ENCODE results near the gene COG8. TPM values are rescaled to one million over a fixed set of nuclear protein-coding genes. Genes with fewer than 3 reads are reported as not detected.
A peak's percentile ranks its signal among the peaks of the same experiment; 100 is the strongest.
"Not testable (repeated sequence)": the region's sequence is repeated elsewhere in the genome, so short reads cannot be mapped to it uniquely, and the experiment has no call there.

Gene COG8
- total RNA-seq, 2 donors from 2014 or later: 29.6 to 39.0 TPM

DNA sequence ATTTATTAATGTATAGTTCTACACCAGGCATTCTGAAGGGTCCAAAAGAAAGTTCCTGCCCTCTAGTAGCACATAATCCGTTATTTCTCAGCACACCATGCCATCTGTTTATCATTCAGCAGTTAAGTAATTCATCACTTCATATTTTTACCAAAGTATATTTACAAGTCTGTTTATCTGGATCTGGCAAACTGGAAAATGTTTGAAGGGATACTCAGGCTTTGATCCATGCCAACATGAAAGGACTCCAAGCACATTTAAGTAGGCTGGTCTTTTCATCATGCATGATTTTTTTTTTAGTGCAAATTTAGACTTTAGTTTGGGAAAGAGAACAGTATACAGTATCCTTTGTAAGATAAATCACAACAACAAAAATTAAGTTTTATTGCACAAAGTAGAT is 32.3 kb downstream of the COG8 start:
- DNase-seq (ENCODE audit: low spot score) (no peak), ATAC-seq (no peak)
- Mint-ChIP-seq H3K36me3 (peaks cover 3% of the 10 kb centered on the region), H3K27ac (no peak overlapping the region), H3K9me3 (no peaks in the 10 kb centered on the region), H3K4me3 (no peak overlapping the region), H3K4me1 (ENCODE audit: low read depth in 2 of 2) (peaks cover 3 to 7% of the 10 kb centered on the region in 2 donors), H3K27me3 (no peaks in the 10 kb centered on the region)

DNA sequence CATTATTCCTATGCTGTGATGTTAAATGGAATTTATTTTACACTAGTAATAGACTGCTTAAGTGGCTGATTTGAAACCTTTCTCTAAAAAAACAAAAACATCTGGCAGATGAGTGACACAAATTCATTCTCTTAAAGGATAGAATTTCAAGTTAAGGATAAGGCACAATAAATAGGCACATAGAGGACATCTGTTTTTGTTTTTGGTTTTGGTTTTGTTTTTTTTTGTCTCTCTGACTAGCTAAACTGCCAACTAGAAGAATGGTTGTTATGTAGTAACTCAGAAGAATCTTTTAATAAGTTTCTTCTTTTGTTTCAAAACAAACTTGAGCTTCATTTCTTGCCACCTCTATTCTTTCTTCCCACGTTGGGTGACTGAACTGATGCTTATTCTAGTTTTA is 33.3 kb downstream of the COG8 start:
- DNase-seq (ENCODE audit: low spot score): no peak
- no peak for ATAC-seq
- Mint-ChIP-seq H3K4me1 (ENCODE audit: low read depth in 2 of 2) (peaks cover 0 to 4% of the 10 kb centered on the region in 2 donors), H3K36me3 (peaks cover 4% of the 10 kb centered on the region), H3K27ac (no peak overlapping the region), H3K27me3 (no peaks in the 10 kb centered on the region), H3K9me3 (no peaks in the 10 kb centered on the region), H3K4me3 (no peak overlapping the region)

DNA sequence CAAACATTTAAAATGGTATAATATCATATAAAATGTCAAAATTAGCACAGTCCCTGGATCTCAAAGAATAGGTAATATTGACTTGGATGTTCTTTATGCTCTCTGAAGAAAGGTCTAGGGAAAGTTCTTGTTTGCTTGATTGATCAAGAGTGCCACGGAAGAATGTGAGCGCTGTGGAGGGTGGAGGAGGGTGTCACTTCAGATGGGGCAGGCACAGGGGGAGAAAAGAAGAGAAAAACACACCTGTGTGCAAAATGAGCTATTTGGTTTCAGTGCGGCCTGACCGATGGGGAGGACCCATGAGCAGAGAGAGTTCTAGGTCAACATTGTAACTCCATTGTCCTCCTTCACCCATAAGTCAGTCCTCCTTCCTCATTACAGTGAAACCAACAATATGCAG is 37.1 kb downstream of the COG8 start:
- no peak for ATAC-seq
- H3K9me3 Mint-ChIP-seq: no peaks in the 10 kb centered on the region
- H3K36me3 Mint-ChIP-seq: peaks cover 11% of the 10 kb centered on the region
- H3K4me1 Mint-ChIP-seq (ENCODE audit: low read depth in 2 of 2): peaks cover 0 to 7% of the 10 kb centered on the region in 2 donors
- no peak for DNase-seq (ENCODE audit: low spot score)
- no peaks in the 10 kb centered on the region for H3K27me3 Mint-ChIP-seq
- no peak overlapping the region for H3K27ac Mint-ChIP-seq
- no peak overlapping the region for H3K4me3 Mint-ChIP-seq

DNA sequence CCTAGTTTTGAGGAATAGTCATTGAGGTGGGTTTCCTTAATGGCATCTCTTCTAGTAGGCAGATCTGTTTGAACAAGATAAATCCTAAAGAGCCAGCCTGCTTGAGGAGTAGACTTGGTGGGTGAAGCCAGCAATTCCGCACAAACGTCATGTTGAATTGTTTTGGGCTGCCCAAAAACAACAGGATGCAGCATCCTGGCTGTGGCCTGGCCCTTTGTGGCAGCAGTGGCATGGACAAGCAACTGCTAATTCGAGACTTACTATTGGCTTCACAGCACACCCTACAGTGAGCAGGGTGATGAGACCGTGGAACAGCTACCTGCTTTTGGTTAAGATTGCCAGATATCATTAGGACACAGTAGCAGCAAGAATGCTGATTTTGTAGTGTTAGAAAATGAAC is 37.5 kb downstream of the COG8 start:
- no peak for DNase-seq (ENCODE audit: low spot score)
- no peaks in the 10 kb centered on the region for H3K9me3 Mint-ChIP-seq
- no peak overlapping the region for H3K4me3 Mint-ChIP-seq
- no peak for ATAC-seq
- H3K4me1 Mint-ChIP-seq (ENCODE audit: low read depth in 2 of 2): peaks cover 0 to 7% of the 10 kb centered on the region in 2 donors
- H3K27ac Mint-ChIP-seq: no peak overlapping the region
- H3K27me3 Mint-ChIP-seq: no peaks in the 10 kb centered on the region
- peaks cover 11% of the 10 kb centered on the region for H3K36me3 Mint-ChIP-seq

DNA sequence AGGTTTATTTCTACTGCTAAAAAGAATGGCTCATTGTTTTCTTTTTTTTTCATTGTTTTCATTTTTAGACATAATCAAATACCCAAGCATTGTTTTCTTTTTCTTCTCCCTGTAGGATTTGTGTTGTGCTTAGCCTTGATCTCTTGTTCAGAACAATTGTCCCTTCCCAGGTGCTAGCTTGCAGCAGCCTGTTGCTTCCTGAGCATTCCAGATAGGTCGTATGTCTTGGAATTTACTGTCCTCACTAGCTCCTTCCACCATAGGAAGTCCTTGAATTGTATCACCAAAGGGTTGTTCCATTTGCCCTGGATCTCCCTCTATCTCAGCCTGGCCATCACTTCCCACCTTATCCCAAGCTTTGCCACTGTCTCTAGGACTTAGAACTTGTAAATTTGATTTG is 38.2 kb downstream of the COG8 start:
- H3K4me1 Mint-ChIP-seq (ENCODE audit: low read depth in 2 of 2): peaks cover 0 to 7% of the 10 kb centered on the region in 2 donors
- H3K36me3 Mint-ChIP-seq: peaks cover 11% of the 10 kb centered on the region
- DNase-seq (ENCODE audit: low spot score) (no peak), ATAC-seq (no peak)
- H3K4me3 Mint-ChIP-seq: no peak overlapping the region
- no peak overlapping the region for H3K27ac Mint-ChIP-seq
- no peaks in the 10 kb centered on the region for H3K9me3 Mint-ChIP-seq
- no peaks in the 10 kb centered on the region for H3K27me3 Mint-ChIP-seq

DNA sequence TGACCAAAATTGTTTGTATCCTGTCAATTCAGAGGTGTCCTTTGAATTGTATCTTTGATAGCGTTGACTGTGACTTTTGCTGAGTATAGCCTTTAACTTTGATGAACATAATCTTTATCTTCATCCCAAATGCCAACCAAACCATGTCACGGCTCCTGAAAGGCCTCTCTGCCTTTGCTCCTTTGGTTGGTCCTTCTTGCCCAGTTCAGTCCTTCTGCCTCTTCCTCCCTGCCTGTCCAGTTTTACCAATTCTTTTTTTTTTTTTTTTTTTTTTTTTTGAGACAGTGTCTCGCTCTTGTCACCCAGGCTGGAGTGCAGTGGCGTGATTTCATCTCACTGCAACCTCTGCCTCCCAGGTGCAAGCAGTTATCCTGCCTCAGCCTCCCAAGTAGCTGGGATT is 41.1 kb downstream of the COG8 start:
- Mint-ChIP-seq H3K9me3 (no peaks in the 10 kb centered on the region), H3K36me3 (peaks cover 11% of the 10 kb centered on the region), H3K4me1 (ENCODE audit: low read depth in 2 of 2) (peaks cover 0 to 7% of the 10 kb centered on the region in 2 donors), H3K27ac (peak overlapping the region in 1 of 2 donors; percentile 47), H3K27me3 (no peaks in the 10 kb centered on the region), H3K4me3 (no peak overlapping the region)
- no peak for ATAC-seq
- DNase-seq (ENCODE audit: low spot score): no peak

DNA sequence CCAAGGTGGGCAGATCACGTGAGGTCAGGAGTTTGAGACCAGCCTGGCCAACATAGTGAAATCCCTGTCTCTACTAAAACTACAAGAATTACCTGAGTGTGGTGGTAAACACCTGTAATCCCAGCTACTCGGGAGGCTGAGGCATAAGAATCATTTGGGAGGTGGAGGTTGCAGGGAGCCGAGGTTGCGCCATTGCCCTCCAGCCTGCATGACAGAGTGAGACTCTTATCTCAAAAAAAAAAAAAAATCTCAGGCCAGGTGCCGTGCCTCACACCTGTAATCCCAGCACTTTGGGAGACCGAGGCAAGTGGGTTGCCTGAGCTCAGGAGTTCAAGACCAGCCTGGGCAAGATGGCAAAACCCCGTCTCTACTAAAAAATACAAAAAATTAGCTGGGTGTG is 42.6 kb downstream of the COG8 start:
- H3K36me3 Mint-ChIP-seq: peaks cover 11% of the 10 kb centered on the region
- not testable (repeated sequence) for H3K4me1 Mint-ChIP-seq (ENCODE audit: low read depth in 2 of 2); ATAC-seq; H3K27ac Mint-ChIP-seq; DNase-seq (ENCODE audit: low spot score); H3K9me3 Mint-ChIP-seq; H3K27me3 Mint-ChIP-seq; H3K4me3 Mint-ChIP-seq

DNA sequence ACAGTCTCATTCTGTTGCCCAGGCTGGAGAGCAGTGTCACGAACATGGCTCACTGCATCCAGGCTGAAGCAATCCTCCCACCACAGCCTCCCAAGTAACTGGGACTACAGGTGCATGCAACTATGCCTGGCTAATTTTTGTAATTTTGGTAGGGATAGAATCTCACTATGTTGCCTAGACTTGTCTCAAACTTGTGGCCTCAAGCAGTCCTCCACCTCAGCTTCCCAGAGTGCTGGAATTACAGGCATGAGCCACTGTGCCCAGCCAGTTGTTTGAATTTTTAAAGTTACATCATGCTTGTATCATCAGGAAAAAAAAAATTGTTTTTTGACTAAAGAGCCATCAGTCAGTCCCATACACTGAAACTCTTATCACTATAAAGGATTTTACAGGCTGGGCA is 45.3 kb downstream of the COG8 start:
- no peak for ATAC-seq
- H3K9me3 Mint-ChIP-seq: no peaks in the 10 kb centered on the region
- H3K27me3 Mint-ChIP-seq: no peaks in the 10 kb centered on the region
- DNase-seq (ENCODE audit: low spot score): no peak
- no peaks in the 10 kb centered on the region for H3K36me3 Mint-ChIP-seq
- peaks cover 0 to 7% of the 10 kb centered on the region in 2 donors for H3K4me1 Mint-ChIP-seq (ENCODE audit: low read depth in 2 of 2)
- H3K4me3 Mint-ChIP-seq: no peak overlapping the region
- H3K27ac Mint-ChIP-seq: no peak overlapping the region

DNA sequence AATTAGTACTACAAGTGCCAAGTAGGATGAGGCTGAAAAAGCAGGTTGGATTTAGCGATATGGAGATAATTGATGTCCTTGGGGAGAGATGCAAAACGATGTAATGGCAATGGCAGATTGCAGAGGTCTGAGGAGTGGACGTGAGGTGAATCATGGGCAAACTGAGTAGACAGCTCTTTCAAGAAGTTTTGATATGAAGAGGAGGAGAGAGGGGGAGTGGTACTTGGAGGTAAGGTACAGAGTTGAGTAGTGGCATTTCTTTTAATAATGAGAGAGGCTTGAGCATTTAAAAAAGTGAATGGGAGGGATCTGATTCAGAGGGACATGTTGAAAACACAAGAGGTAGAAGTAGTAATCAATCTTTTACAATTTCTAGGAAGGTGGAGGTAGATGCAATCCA is 46.0 kb downstream of the COG8 start:
- Mint-ChIP-seq H3K36me3 (no peaks in the 10 kb centered on the region), H3K4me3 (no peak overlapping the region), H3K27ac (peak overlapping the region in 1 of 2 donors; percentile 5), H3K27me3 (no peaks in the 10 kb centered on the region), H3K9me3 (no peaks in the 10 kb centered on the region), H3K4me1 (ENCODE audit: low read depth in 2 of 2) (peaks cover 0 to 3% of the 10 kb centered on the region in 2 donors)
- no peak for ATAC-seq
- DNase-seq (ENCODE audit: low spot score): no peak

DNA sequence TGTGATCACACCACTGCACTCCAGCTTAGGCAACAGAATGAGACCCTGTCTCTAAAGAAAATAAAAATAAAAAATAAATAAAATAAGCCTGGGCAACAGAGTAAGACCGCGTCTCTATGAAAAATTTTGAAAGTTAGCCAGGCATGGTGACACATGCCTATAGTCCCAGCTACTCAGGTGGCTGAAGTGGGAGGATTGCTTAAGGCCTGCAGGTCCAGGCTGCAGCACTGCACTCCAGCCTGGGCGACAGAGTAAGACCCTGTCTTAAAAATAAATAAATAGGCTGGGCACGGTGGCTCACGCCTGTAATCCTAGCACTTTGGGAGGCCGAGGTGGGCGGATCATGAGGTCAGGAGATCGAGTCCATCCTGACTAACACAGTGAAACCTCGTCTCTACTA is 47.7 kb downstream of the COG8 start:
- not testable (repeated sequence) for H3K36me3 Mint-ChIP-seq; ATAC-seq; H3K4me1 Mint-ChIP-seq (ENCODE audit: low read depth in 2 of 2); H3K27me3 Mint-ChIP-seq; DNase-seq (ENCODE audit: low spot score); H3K9me3 Mint-ChIP-seq; H3K27ac Mint-ChIP-seq; H3K4me3 Mint-ChIP-seq

DNA sequence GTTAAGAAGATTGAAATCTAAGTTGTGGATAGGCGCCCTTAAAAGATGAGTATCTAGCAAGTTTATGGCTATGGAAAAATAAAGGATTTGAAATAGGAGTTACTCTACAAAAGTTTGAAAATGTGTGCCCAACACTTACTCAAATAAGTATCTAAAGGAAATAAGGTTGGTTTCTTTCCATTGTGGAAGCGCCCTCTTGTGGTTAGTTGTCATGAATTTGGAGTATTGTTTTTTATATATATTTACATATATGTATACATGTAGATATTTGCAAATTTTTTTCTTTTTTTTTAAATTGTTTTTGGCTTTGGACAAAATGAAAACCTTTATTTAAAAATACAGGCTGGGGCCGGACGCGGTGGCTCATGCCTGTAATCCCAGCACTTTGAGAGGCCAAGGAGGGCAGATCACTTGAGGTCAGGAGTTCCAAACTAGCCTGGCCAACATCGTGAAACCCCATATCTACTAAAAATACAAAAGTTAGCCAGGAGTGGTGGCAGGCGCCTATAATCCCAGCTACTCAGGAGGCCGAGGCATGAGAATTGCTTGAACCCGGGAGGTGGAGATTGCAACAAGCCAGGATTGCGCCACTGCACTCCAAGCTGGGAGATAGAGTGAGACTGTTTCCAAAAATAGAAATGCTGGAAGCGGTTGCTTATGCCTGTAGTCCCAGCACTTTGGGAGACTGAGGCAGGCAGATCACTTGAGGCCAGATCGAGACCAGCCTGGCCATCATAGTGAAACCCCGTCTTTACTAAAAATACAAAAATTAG is 52.2 kb downstream of the COG8 start:
- no peak for ATAC-seq
- DNase-seq (ENCODE audit: low spot score): no peak
- Mint-ChIP-seq H3K36me3 (no peaks in the 10 kb centered on the region), H3K4me1 (ENCODE audit: low read depth in 2 of 2) (no peaks in the 10 kb centered on the region), H3K27me3 (no peaks in the 10 kb centered on the region), H3K4me3 (no peak overlapping the region), H3K9me3 (no peaks in the 10 kb centered on the region), H3K27ac (no peak overlapping the region)

DNA sequence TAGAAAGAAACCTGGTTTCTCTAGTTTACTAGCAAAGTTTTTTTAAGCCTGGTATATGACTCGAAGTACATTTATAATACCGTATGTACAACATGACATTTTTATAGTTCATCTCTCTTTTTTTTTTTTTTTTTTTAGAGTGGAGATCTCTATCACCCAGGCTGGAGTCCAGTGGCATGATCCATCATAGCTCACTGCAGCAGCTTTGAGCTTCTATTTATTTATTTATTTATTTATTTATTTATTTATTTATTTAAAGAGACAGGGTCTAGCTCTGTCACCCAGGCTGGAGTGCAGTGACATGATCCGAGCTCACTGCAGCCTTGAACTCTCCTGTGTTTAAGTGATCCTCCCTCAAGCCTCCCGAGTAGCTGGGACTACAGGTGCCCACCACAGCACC is 54.1 kb downstream of the COG8 start:
- Mint-ChIP-seq H3K4me3 (no peak overlapping the region), H3K36me3 (no peaks in the 10 kb centered on the region), H3K27ac (no peak overlapping the region), H3K9me3 (no peaks in the 10 kb centered on the region), H3K4me1 (ENCODE audit: low read depth in 2 of 2) (no peaks in the 10 kb centered on the region), H3K27me3 (no peaks in the 10 kb centered on the region)
- ATAC-seq (no peak), DNase-seq (ENCODE audit: low spot score) (no peak)

DNA sequence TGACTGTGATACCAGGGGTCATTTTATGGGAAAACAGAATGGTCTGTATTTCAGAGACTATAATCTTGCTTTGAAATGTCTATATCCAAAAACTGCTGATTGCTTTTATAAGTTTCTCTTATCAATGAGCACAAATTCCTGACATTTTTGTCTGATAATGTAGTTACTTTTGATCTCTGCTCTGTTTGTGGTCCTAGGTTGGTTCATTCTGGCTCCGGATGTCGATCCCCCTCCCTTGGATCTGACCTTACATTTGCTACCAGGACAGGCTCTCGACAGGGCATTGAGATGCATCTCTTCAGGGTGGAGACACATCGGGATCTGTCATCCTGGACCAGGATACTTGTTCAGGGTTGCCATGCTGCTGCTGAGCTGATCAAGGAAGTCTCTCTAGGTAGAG is 55.5 kb downstream of the COG8 start:
- ATAC-seq (no peak), DNase-seq (ENCODE audit: low spot score) (no peak)
- H3K9me3 Mint-ChIP-seq: no peaks in the 10 kb centered on the region
- no peaks in the 10 kb centered on the region for H3K27me3 Mint-ChIP-seq
- H3K27ac Mint-ChIP-seq: no peak overlapping the region
- no peaks in the 10 kb centered on the region for H3K36me3 Mint-ChIP-seq
- H3K4me1 Mint-ChIP-seq (ENCODE audit: low read depth in 2 of 2): peaks cover 0 to 2% of the 10 kb centered on the region in 2 donors
- H3K4me3 Mint-ChIP-seq: no peak overlapping the region

DNA sequence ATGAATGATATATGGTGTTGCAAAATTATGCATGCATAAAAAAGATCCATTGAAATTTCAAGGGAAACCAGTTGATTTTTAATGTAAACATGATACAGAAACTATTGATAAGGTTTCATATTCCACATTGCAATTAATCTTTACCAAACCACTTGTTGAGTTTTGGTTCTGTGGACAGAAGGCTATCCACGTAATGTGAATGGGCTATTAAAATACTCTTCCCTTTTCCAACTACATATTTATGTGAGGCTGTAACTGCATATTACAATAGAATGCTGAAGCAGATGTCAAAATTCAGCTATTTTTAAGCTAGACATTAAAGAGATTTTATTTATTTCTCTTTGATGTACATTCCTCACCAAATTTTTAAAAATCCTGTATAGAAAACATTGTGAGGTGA is 62.0 kb downstream of the COG8 start:
- DNase-seq (ENCODE audit: low spot score) (no peak), ATAC-seq (no peak)
- Mint-ChIP-seq H3K4me1 (ENCODE audit: low read depth in 2 of 2) (peaks cover 0 to 5% of the 10 kb centered on the region in 2 donors), H3K27ac (no peak overlapping the region), H3K27me3 (no peaks in the 10 kb centered on the region), H3K9me3 (no peaks in the 10 kb centered on the region), H3K4me3 (no peak overlapping the region), H3K36me3 (no peaks in the 10 kb centered on the region)
